G401 (cell line): Measurements from ENCODE around the gene PRR16. TPM values are rescaled to one million over a fixed set of nuclear protein-coding genes. Genes with fewer than 3 reads are reported as not detected.
A peak's percentile ranks its signal among the peaks of the same experiment; 100 is the strongest.

Source experiments
- DNase-seq: peaks from one replicate; pipeline ENCODE4 v3.0.0-alpha.2; 2015; ENCODE audit warnings: low spot score
- in situ Hi-C: cut with HindIII; loops from 2 replicates; pipeline ENCODE4 v1.10.0; 2016; ENCODE audit warnings: low sequenced_read_pairs, mixed read lengths
- total RNA-seq: library from RNA; depleted of rRNA; stranded (reverse); fragments of >200 nt; shearing (Covaris generic); gene quantifications from 2 replicates; pipeline ENCODE4 v1.2.3, GENCODE V29; 2014

PRR16 gene
- total RNA-seq, 1 experiment from 2014 or later = not detected

DNA sequence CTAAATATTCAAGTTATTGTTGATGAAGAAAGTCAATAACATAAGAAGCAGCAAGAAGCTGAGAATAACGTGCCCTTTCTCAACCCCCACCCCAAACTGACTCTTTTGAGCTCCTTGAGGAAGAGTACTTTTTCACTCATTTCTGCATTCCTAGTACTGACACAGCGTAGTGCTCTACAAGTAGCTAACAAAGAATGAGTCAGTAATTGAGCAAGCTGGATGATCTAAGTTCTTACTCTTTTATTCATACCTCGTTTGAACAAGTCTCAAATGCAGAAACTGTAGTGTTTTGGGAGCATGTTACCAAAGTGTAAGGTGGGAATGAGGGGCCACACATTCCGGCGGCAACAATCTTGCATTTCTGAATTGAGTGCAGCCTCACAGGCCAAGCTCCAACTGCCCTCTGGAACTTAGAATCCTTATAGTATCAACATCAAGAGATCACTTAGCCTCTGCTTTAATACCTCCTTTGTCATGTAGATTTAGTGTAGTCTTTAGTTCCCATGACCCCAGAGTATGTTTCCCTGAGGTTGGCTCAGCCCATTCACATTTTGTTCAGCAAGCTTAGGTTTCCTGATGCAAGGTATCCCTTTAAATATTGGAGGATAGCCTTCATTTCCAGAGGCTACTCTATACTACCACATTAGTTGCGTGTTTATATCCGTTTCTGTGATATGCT is 152.0 kb downstream of the PRR16 start:
- in situ Hi-C loops = no loop called here
- no peak for DNase-seq

DNA sequence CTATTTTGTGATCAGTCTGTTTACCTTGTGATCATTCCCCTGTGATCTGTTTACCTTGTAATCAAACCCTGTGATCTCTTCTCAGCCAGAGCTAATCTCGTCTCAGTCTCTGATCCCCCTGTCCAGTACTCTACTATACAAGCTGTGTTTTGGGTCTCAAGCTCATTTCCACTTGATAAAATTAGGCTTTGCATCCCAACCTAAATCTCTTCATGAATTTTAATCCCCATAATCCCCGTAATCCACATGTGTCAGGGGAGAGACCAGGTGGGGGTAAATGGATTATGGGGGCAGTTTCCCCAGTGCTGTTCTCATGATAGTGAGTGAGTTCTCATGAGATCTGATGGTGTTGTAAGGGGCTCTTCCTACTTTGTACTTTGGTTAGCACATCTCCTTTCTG is 157.2 kb downstream of the PRR16 start:
- in situ Hi-C loops = no loop called here
- DNase-seq = no peak

DNA sequence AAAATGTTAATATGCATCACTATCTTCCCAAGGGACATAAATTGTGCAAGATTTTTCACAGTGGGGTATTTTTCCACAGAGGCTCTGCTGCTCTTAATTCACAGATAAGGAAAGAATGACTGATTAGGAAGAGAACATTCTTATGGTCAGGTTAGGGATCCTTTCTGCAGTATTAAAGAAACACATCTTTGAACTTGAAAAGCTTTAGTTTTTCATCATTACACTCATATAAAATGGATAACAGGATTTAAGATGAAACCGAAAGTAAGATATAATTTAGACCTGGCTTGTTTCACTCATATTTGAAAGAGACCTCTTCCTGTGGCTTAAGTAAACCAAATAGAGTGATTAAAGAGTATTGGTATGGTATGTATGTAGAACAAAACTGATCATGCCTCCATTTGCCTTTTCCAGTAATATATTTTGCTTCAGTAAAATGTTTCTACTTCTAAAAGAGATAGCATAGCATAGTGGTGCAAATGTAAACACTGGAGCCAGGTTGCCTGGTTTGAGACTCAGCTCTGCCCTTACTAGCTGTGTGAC is 160.0 kb downstream of the PRR16 start:
- in situ Hi-C loops = no loop called here
- DNase-seq = no peak

DNA sequence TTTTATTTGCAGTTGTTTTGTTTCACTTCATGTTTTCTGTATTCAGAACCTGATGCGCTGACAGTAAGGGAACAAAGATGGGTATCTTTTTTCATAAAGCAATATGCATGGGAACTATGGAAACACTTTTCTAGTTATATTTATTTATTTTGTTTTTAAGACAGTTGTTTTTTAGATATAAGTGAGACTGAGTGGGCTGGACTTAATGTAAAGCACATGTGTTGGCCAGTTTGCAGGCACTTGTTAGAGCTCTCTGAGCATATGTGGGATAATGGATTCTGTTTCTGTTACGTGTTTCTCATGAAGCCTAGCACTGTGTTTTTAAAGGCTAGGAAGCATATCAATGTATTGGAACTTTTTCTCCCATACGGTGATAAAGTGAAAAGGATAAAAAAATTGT is 164.1 kb downstream of the PRR16 start:
- in situ Hi-C loops = no loop called here
- no peak for DNase-seq

DNA sequence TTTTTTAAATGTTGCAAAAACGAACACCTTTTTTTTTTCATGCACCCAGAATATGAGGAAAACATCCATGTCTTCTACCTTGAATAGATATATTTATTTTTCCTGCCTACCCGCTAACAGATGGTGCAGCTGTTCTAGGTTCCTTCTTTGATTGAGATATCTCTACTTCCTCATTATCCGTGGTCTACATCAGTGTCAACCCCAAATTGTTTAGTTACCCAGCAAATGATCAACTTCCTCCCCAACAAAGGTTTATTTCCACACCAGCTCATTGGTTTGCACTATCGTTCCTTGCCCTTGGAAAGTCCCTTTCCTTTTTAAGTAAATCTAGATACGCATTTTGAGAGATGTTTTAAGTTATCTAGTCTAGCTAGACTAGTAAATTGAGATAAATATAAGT is 166.4 kb downstream of the PRR16 start:
- DNase-seq = no peak
- in situ Hi-C loops = no loop called here

DNA sequence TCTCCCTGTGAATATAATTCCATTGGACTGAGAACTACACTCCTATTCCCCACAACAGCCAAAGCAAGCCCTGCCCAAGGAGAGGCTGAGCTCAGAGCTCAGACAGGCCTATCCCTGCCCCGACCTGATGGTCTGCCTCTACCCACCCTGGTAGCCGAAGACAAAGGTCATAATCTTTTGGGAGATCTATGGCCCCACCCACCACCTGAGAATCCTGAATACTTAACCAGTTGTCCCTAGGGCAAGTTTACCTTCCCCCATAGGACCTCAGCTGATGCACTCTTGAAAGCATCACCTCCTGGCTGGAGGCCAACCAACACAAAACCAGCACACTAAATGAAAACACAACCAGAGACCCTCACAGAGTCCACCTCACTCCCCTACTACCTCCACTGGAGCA is 167.5 kb downstream of the PRR16 start:
- no peak for DNase-seq
- in situ Hi-C loops = no loop called here

DNA sequence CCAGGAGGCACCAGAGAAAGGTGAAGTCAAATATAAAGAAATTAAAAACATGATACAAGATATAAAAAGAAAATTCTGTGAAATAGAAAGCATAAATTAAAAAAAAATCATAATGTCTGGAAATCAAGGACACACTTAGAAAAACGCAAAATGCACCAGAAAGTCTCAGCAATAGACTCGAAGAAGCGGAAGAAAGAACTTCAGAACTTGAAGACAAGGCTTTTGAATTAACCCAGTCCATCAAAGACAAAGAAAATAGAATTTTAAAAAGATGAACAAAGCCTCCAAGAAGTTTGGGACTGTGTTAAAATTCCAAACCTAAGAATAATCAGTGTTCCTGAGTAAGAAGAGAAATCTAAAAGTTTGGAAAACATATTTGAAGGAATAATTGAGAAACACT is 168.3 kb downstream of the PRR16 start:
- no peak for DNase-seq
- in situ Hi-C loops = no loop called here

DNA sequence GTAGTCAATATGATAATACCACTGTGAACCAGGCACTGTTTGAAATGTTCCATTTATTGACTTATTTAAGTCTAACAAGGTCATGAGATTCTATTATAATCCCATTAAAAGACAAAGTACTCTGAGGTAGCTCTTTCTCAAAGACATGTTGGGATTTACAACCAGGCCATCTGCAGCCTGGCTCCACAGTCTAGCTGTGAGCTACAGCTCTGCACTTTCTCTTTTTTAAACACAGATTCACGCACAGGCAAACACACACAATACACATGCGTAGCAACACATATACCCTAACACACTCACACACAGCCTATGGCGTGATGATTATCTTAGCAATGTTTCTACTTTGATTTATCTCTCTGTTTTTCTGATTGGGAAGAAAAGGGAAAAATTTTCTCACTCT is 174.3 kb downstream of the PRR16 start:
- in situ Hi-C loops = no loop called here
- DNase-seq = no peak

DNA sequence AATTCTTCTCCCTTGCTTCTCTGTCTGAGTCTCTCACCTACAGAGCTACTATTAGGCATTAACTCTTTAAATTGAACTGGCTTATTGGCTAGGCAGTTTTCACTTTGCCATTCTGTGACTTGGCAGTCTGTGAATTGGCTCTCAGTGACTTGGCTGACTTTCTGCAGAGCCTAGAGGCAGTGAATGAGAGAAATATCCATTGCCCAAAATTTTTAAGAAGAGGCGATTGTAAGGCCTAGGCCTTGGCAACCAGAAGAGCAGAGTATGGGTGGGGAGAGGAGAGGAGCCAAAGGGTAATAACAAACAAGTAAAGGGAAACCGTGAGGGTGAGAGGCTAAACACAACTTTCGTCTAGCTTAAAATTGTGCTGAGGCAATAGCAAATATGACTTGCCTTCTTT is 176.7 kb downstream of the PRR16 start:
- in situ Hi-C loops = no loop called here

DNA sequence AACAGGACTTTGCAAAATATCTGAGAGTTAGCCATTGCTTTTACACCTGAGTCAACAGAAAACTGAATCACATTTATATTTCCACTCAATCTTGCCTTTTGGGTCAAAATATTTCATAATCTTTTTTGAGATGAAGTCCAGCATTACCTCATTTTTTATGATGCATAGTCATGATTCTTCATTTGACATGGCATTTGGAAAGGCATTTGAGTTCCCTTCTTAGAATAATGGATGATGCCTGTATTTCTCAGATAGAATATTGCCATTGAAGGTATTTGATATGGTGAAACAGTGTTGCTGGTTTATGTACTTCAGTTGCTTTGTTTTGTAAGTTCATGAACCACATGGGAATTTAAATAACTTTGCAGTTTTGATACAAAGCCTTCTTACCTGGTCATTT is 180.4 kb downstream of the PRR16 start:
- in situ Hi-C loops = no loop called here
- no peak for DNase-seq

More for the DNA sequence above, 176.7 kb downstream of the PRR16 start:
- peak; percentile 17 for DNase-seq

DNA sequence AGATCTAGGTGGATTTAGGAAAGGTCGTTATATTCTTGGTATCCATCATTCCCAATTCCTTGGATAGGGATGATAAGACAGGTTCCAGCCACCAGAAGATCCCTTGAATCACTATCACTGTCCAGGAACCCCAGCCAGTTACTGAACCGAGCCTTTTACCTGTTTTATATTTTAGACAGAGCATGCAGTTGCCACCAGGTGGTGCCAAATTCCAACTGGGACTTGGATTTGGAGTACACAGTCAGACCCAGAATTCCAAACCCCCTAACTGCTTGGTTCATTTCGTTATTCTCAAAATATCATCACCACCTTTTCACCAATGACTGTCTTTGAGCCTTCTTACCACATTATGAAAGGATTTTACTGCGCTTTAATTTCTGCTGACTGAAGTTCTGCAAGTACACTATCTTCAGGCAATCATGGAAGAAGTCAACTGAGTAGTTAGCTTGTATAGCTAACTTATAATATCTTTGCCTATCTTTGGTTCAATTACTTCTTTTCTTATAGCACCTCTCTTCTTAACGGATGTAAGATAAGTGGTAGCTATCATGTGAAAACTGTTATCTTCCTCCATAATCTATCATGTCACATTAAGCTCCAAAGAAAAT is 191.8 kb downstream of the PRR16 start:
- in situ Hi-C loops = no loop called here
- no peak for DNase-seq

DNA sequence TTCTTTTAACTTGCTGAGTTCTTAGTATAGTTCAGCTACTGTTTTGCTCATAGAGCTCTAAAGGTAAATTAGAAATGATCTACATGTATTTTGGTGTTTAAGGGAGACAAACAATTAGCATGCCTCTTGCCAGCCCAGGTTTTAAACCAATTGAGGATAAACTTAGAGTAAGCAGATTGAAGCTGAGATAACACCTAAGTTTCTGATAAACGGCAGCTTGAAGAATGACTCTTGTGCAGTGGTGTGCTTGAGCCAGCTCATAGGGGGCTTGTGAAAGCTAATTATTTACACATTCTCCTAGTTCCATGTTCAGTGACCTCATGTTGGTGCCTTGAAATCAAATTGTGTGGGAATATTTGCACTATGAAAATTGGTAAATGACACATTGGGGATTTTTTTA is 193.0 kb downstream of the PRR16 start:
- in situ Hi-C loops = no loop called here

DNA sequence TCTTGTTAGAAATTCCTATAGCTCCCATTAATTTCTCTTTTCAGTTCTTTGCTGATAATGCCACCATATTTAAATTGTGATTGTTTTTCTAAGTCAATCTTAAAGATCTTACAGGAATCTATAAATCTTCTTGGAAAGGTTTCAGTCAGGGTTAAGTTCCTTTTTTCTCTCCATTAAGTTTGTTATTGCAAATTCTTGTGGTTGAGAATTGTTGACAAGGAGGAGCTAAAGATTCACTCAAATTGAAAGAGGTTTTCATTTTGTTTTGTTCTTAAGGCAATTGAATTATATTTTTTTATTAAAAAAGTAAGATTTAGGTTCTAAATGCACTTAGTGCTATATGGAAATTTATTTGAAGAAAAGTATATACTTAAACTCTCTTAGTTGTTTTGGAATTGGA is 213.4 kb downstream of the PRR16 start:
- in situ Hi-C loops = no loop called here

More for the DNA sequence above, 193.0 kb downstream of the PRR16 start:
- DNase-seq = no peak

DNA sequence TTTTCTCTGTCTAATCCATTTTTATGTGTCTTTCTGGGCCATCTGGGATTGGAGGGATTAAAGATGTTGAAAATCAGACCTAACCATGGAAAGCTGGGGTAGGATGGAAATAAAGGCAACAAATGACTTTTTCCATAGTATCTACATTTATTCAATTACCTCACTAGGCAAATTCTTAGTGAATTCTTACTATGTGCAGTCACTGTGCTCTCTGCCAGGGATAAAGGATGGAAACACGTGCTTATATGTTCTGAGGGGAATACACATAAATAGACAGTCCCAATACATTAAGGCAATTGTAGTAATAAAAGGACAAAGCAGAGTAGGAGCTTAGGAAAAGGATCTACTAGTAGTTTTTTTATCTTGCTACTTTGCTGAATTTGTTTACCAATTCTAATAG is 214.2 kb downstream of the PRR16 start:
- in situ Hi-C loops = no loop called here
- DNase-seq = no peak

More for the DNA sequence above, 213.4 kb downstream of the PRR16 start:
- DNase-seq = no peak

DNA sequence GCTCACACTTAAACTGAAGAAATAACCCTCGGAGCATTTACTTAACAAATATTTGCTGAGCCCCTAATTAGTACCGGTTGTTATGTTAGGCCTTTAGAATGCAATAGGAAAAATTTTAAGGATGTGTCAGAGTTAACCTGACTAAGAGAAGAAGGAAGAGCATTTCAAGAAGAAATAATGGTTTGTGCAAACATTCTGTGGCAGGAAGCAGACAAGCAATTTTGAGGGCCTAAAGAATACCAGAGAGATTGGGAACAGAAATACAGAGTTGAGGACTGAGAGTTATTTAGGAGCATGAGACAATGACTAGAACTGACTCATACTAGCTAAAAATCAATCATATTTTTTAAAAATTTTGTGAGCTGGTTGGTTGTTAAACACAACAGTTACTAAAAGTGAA is 218.8 kb downstream of the PRR16 start:
- DNase-seq = no peak
- in situ Hi-C loops = no loop called here

DNA sequence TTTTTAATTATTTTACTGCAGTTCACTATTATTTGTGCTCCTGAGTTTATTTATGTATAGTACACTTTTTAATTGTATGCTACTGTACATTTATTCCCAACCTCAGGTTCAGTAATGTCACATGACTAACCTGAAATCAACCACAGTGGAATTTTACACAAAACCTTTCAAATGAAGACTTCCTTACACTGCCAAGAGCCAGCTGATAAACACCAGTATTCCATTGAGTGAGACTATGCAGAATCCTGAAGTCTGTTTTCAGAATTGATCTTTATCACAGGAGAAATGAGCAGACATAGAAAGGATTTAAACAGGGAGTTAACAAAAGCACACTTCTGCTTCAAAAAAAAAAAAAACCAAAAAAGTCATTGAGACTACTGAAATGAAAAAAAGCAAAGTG is 219.5 kb downstream of the PRR16 start:
- DNase-seq = no peak
- in situ Hi-C loops = no loop called here

DNA sequence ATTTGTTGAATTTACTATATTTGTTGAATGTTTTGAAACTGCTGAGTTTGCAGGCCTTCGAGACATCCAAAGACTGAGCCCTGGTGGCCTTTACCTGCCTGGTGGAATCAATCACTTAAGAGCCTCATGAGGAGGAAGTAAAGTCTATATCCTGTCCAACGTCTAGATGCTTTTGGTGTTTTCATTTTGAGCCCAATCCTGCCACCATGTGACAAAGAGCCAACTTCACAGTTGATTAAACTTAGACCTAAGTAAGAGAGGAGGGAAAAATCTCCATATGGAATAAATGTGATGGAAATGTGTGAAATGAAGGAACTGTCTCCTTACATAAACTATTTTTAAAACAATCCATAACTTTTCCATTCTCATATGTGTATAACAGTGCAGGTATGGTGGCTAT is 220.1 kb downstream of the PRR16 start:
- DNase-seq = peak; percentile 40
- in situ Hi-C loops = no loop called here

DNA sequence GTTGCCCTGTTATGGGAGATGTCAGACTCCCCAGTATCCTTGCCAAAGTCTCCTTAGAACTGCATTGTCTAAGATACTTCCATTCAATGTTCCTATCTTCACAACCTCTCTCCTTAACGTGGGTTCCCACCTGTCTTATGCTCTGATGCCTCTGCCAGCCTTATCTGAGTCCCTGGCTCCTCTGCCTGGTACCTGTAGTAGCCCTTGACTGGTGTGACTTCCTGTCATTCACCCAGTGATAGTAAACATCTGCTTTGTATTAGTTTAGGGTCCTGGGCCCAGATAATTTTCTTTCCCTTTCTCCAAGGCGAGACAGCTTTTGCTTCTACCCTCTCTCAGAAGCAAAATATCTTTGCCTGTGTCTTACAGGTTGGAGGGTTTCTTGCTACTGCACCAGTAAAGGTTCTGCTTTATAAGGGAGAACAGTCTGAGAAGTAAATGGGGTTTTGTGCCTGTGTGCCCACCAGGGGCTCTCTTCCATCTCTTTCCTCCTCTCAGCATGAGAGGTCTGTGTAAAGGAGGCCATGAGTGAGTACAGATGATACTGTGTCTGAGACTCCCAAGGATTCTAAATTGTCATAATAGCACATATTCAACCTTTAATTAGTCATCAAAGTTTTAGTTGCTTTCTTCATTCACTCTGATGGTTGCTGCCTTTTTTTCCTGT is 220.8 kb downstream of the PRR16 start:
- no peak for DNase-seq
- in situ Hi-C loops = no loop called here

DNA sequence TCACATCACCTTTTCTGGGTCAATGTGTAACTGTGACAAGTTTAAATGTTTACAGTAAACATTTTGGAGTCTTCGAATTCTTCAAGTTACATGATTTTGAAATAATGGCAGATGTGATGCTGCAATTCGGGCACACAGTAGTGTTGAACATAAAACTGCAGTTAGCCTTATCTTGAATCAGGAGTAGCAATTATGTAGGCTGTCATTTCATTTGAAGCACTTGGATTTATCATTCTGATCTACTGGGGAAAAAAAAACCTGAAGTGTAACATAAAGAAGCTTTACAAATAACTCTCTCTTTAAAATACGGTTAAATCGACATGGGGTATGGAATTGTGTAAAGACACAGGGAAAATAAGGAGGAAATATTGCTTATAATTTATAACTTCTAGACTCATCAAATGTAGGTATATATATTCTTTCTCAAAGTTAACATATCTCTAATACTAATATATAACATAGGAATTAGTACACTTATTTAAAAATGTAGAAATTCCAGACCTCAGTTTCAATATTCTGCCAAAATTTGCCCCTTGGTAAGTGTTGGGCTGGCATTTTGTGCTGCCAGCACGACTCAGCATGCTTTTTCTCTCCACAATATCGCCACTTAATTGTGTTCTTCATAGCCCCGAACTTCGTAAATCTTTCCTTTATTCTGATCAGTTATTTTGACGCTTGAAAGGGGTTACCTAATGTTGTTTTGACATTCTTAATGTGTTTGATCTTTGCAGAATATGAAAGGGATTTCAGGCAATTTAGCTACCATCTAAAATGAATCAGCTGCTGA is 226.7 kb downstream of the PRR16 start:
- in situ Hi-C loops = no loop called here
- no peak for DNase-seq

DNA sequence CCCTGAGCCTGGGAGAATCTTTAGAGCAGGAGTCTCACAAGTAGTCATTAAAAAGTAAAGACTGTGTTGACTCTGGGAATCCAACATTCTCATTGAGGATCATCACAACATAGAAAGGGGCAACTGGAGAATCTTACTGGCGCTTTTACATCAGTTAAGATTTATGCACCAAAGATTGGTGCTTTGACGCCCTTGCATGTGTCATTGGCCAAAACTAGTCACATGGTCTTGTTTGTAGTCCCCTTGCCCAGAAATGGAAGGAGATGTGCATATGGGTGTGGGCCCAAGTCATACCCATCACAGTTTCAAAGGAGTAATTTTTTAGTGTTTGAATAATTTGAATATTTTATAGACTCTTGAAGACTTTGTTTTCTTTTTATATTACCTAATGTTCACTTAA is 228.2 kb downstream of the PRR16 start:
- in situ Hi-C loops = no loop called here
- DNase-seq = no peak
